Esophagus squamous epithelium (tissue), 4 donors: Measurements from ENCODE around the gene MS4A4A.

Experiments
- CTCF ChIP-seq, 6 experiments: fragments of 450-650 bp in 4 of 6; fragments of 200-600 bp in 2 of 6; sonication (generic) in 2 of 6; IDR thresholded peaks; one replicate each; pipeline ENCODE4 v1.5.1; 2016 to 2019; ENCODE audit warnings: antibody characterized with exemption in 6 of 6, mild to moderate bottlenecking in 4 of 6, moderate library complexity in 4 of 6
- POLR2A ChIP-seq, 4 donors: fragments of 450-650 bp; IDR thresholded peaks; one replicate each; pipeline ENCODE4 v1.6.1; 2017; ENCODE audit warnings: antibody characterized with exemption in 4 of 4, mild to moderate bottlenecking in 4 of 4, moderate library complexity in 3 of 4

GRCh38 chr11:60339356-60339755, 58.9 kb downstream of the MS4A4A start:
- TF ChIP-seq CTCF (IDR thresholded peaks at IDR 0.05) (no peak), POLR2A (IDR thresholded peaks at IDR 0.05) (no peak)
